IMR-90 (cell line): ENCODE data around the gene IL23R. TPM values are rescaled to one million over a fixed set of nuclear protein-coding genes. Genes with fewer than 3 reads are reported as not detected.
A peak's percentile ranks its signal among the peaks of the same experiment; 100 is the strongest.

Experiments
- ATAC-seq: fragments of 200-7000 bp; cut with Tn5 transposase; 2 replicates; pipeline ENCODE4 v1.9.1; 2020; ENCODE audit warnings: low read depth, mild to moderate bottlenecking, moderate library complexity
- BruUV-seq: library from RNA; stranded (reverse); fragments of 400-500 nt; replicated peaks from 2 replicates; lab custom pipeline; 2021; lab: Mats Ljungman, UMichigan
- CTCF ChIA-PET: fragments of 300-600 bp; formaldehyde crosslinking; extraction: SDS; loops from one replicate; lab custom pipeline; 2021; ENCODE audit warnings: antibody characterized with exemption; lab: Yijun Ruan, JAX
- POLR2A ChIA-PET: fragments of 300-600 bp; sonication (Branson Sonifier 250); formaldehyde crosslinking; loops from one replicate; lab custom pipeline; 2022; ENCODE audit warnings: antibody characterized with exemption; ENCODE audit not compliant: unreplicated experiment; lab: Charles Lee
- DNase-seq: peaks from one replicate; pipeline ENCODE4 v3.0.0; 2013
- H2AFZ ChIP-seq: replicated peaks from 2 replicates; pipeline ENCODE3; 2013; ENCODE audit warnings: low read length, mild to moderate bottlenecking; ENCODE audit not compliant: poor library complexity
- H2AK5ac ChIP-seq: 2 replicates; pipeline ENCODE4 v1.6.1; 2013; ENCODE audit warnings: low read depth, low read length, inconsistent platforms
- H2AK9ac ChIP-seq: replicated peaks from 2 replicates; pipeline ENCODE3; 2013; ENCODE audit warnings: mild to moderate bottlenecking, low read depth, low read length, moderate library complexity; ENCODE audit not compliant: poor library complexity
- H2BK120ac ChIP-seq: 2 replicates; pipeline ENCODE4 v1.6.1; 2013; ENCODE audit warnings: low read depth, low read length, inconsistent platforms
- H2BK15ac ChIP-seq: 3 replicates; pipeline ENCODE4 v1.6.1; 2013; ENCODE audit warnings: low read depth, low read length, inconsistent platforms
- H2BK20ac ChIP-seq: 2 replicates; pipeline ENCODE4 v1.6.1; 2013; ENCODE audit warnings: low read depth, mild to moderate bottlenecking, inconsistent platforms, low read length, moderate library complexity
- H2BK5ac ChIP-seq: 2 replicates; pipeline ENCODE4 v1.6.1; 2013; ENCODE audit warnings: mild to moderate bottlenecking, low read depth, low read length, inconsistent platforms; ENCODE audit not compliant: poor library complexity, severe bottlenecking
- H3K14ac ChIP-seq: replicated peaks from 2 replicates; pipeline ENCODE4 v1.6.1; 2013; ENCODE audit warnings: low read depth, low read length, inconsistent platforms
- H3K18ac ChIP-seq: 2 replicates; pipeline ENCODE4 v1.6.1; 2013; ENCODE audit warnings: low read depth, low read length, control low read depth
- H3K23ac ChIP-seq: 2 replicates; pipeline ENCODE4 v1.6.1; 2013; ENCODE audit warnings: low read depth, low read length, inconsistent platforms
- H3K27ac ChIP-seq: 2 replicates; pipeline ENCODE4 v1.5.1; 2013; ENCODE audit warnings: mild to moderate bottlenecking, control low read depth, low read length; ENCODE audit not compliant: insufficient read depth
- H3K27me3 ChIP-seq: 2 replicates; pipeline ENCODE4 v1.6.1; 2013; ENCODE audit warnings: low read length; ENCODE audit not compliant: control insufficient read depth, insufficient read depth
- H3K36me3 ChIP-seq: 2 replicates; pipeline ENCODE4 v1.6.1; 2013; ENCODE audit warnings: low read length, mixed read lengths; ENCODE audit not compliant: control insufficient read depth, insufficient read depth
- H3K4ac ChIP-seq: 2 replicates; pipeline ENCODE4 v1.6.1; 2013; ENCODE audit warnings: low read depth, low read length, inconsistent platforms
- H3K4me1 ChIP-seq: 2 replicates; pipeline ENCODE4 v1.6.1; 2013; ENCODE audit warnings: low read length, mixed read lengths; ENCODE audit not compliant: control insufficient read depth, insufficient read depth
- H3K4me2 ChIP-seq: 2 replicates; pipeline ENCODE4 v1.6.1; 2013; ENCODE audit warnings: low read depth, mild to moderate bottlenecking, control low read depth, low read length, moderate library complexity
- H3K4me3 ChIP-seq: 2 replicates; pipeline ENCODE4 v1.5.1; 2013; ENCODE audit warnings: low read depth, mild to moderate bottlenecking, control low read depth, low read length, moderate library complexity; ENCODE audit not compliant: insufficient read depth
- H3K56ac ChIP-seq: 2 replicates; pipeline ENCODE4 v1.6.1; 2013; ENCODE audit warnings: low read length, inconsistent platforms; ENCODE audit not compliant: insufficient read depth; ENCODE audit errors: extremely low read depth
- H3K79me1 ChIP-seq, 2 experiments: 2 replicates each; pipeline ENCODE4 v1.6.1; 2013; ENCODE audit warnings: low read length in 2 of 2, inconsistent platforms in 1 of 2, low read depth in 1 of 2
- H3K9ac ChIP-seq: 2 replicates; pipeline ENCODE4 v1.6.1; 2013; ENCODE audit warnings: low read depth, low read length, control low read depth
- H3K9me1 ChIP-seq: 2 replicates; pipeline ENCODE4 v1.6.1; 2013; ENCODE audit warnings: low read length, inconsistent platforms; ENCODE audit not compliant: insufficient read depth
- H3K9me3 ChIP-seq: 2 replicates; pipeline ENCODE4 v1.6.1; 2013; ENCODE audit warnings: low read length; ENCODE audit not compliant: control insufficient read depth, insufficient read depth
- H4K20me1 ChIP-seq: 2 replicates; pipeline ENCODE4 v1.6.1; 2013; ENCODE audit warnings: low read length, inconsistent platforms; ENCODE audit not compliant: insufficient read depth
- H4K5ac ChIP-seq: 2 replicates; pipeline ENCODE4 v1.6.1; 2013; ENCODE audit warnings: mild to moderate bottlenecking, low read depth, low read length, control low read depth
- H4K8ac ChIP-seq, 2 experiments: 2 replicates each; pipeline ENCODE4 v1.6.1; 2013; ENCODE audit warnings: low read depth in 2 of 2, low read length in 2 of 2, control low read depth in 1 of 2, inconsistent platforms in 1 of 2
- H4K91ac ChIP-seq: 2 replicates; pipeline ENCODE4 v1.6.1; 2013; ENCODE audit warnings: low read depth, low read length, inconsistent platforms; ENCODE audit not compliant: insufficient read depth
- MAFK ChIP-seq: IDR thresholded peaks from 2 replicates; pipeline ENCODE4 v1.6.1; 2012; ENCODE audit warnings: low read depth, low read length, improper control_type of control experiment
- MAZ ChIP-seq: IDR thresholded peaks from 2 replicates; pipeline ENCODE4 v1.6.1; 2012; ENCODE audit warnings: low read depth, mild to moderate bottlenecking, low read length, improper control_type of control experiment, moderate library complexity, borderline replicate concordance
- NFE2L2 ChIP-seq: fragments of 150-350 bp; IDR thresholded peaks from 2 replicates; pipeline ENCODE4 v1.6.1; 2016; ENCODE audit warnings: low read depth, mild to moderate bottlenecking, low read length
- POLR2A ChIP-seq: IDR thresholded peaks from 2 replicates; pipeline ENCODE4 v1.6.1; 2012; ENCODE audit warnings: mild to moderate bottlenecking, low read depth, low read length
- RCOR1 ChIP-seq: IDR thresholded peaks from 2 replicates; pipeline ENCODE4 v1.6.1; 2012; ENCODE audit warnings: mild to moderate bottlenecking, low read length, improper control_type of control experiment; ENCODE audit not compliant: insufficient replicate concordance
- USF2 ChIP-seq: fragments of 150-350 bp; IDR thresholded peaks from 2 replicates; pipeline ENCODE4 v1.6.1; 2017; ENCODE audit warnings: mild to moderate bottlenecking, antibody characterized with exemption, low read length, low read depth
- WGBS, 2 experiments: methylation state at CpG; one replicate each; pipeline versions ENCODE4 v1.1.5 to v1.1.7; 2013; ENCODE audit warnings: missing lambda C conversion rate in 2 of 2; ENCODE audit not compliant: insufficient read length in 1 of 2; ENCODE audit errors: extremely low coverage in 2 of 2; 5-methylcytosine and 5-hydroxymethylcytosine counted together
- dilution Hi-C: fragments of 300-500 bp; cut with HindIII; formaldehyde crosslinking; loops from one replicate; pipeline ENCODE4 v1.14.3; 2018; ENCODE audit warnings: low sequenced_read_pairs; ENCODE audit not compliant: unreplicated experiment
- in situ Hi-C: fragments of 300-500 bp; cut with MboI; formaldehyde crosslinking; loops from 3 replicates; pipeline ENCODE4 v1.14.3; 2019; ENCODE audit warnings: low sequenced_read_pairs, inconsistent platforms, mixed read lengths
- intact Hi-C: fragments of 100-400 bp; cut with micrococcal nuclease; formaldehyde crosslinking; loops from 2 replicates; pipeline ENCODE4 v1.10.0; 2022
- polyA plus RNA-seq, 3 experiments: library from polyadenylated mRNA; depleted of rRNA; stranded (reverse); fragments of >200 nt; gene quantifications; 2 replicates each; pipeline ENCODE4 v1.2.3, GENCODE V29; 2012; ENCODE audit warnings: low replicate concordance in 1 of 3
- total RNA-seq: library from RNA; depleted of rRNA; stranded (reverse); fragments of >200 nt; gene quantifications from 2 replicates; pipeline ENCODE4 v1.2.3, GENCODE V29; 2012

The IL23R gene
- total and polyA plus RNA-seq, 2 of the 4 experiments (the other 2 are of a cell fraction): not detected

GRCh38 chr1:67200755-67201154 lies 34.5 kb downstream of the IL23R start:
- Histone ChIP-seq H3K27ac (no peak overlapping the region), H3K36me3 (no peaks in the 10 kb centered on the region), H3K9me3 (no peaks in the 10 kb centered on the region), H2AFZ (no peak overlapping the region), H2BK15ac (no peak overlapping the region), H4K5ac (no peak overlapping the region), H3K4me3 (no peak overlapping the region), H3K4me2 (no peak overlapping the region), H2AK5ac (no peak overlapping the region), H3K4ac (no peak overlapping the region), H3K18ac (no peak overlapping the region), H4K20me1 (no peaks in the 10 kb centered on the region), H3K23ac (no peak overlapping the region), H2BK5ac (no peak overlapping the region), H3K56ac (no peak overlapping the region), H3K9ac (no peak overlapping the region), H2BK120ac (no peak overlapping the region), H4K91ac (no peak overlapping the region), H4K8ac (no peak overlapping the region), H2BK20ac (no peak overlapping the region), H3K9me1 (no peaks in the 10 kb centered on the region), H3K79me1 (no peaks in the 10 kb centered on the region), H2AK9ac (no peak overlapping the region), H3K27me3 (peaks cover 1% of the 10 kb centered on the region), H3K4me1 (no peaks in the 10 kb centered on the region), H3K14ac (no peak overlapping the region)
- ChIA-PET CTCF (no interaction called here), POLR2A (no interaction called here)
- ATAC-seq (no peak), DNase-seq (no peak)
- intact Hi-C loops (no loop called here), dilution Hi-C loops (no loop called here), in situ Hi-C loops (no loop called here)
- no TSS peak for BruUV-seq
- TF ChIP-seq MAZ (no peak), RCOR1 (no peak), USF2 (no peak), NFE2L2 (no peak), POLR2A (no peak), MAFK (peak; percentile 56)
- no CpG with 5 or more reads among the region's 3 CpGs for WGBS, 2 experiments
